GM23248 (cell line): Measurements from ENCODE around the gene KCTD20. TPM values are rescaled to one million over a fixed set of nuclear protein-coding genes. Genes with fewer than 3 reads are reported as not detected.

ENCODE experiments used
- DNase-seq: peaks from one replicate; pipeline ENCODE4 v3.0.0-alpha.2; 2015
- H2AFZ ChIP-seq: fragments of 200-600 bp; sonication (generic); 2 replicates; pipeline ENCODE4 v1.6.1; 2016; ENCODE audit warnings: antibody characterized with exemption
- H3F3A ChIP-seq: fragments of 200-600 bp; sonication (generic); 2 replicates; pipeline ENCODE4 v1.6.1; 2016; ENCODE audit warnings: mild to moderate bottlenecking, antibody characterized with exemption, mixed run types; ENCODE audit not compliant: insufficient read depth
- H3K27ac ChIP-seq: fragments of 200-600 bp; sonication (generic); 2 replicates; pipeline ENCODE4 v1.5.1; 2016; ENCODE audit warnings: mild to moderate bottlenecking
- H3K27me3 ChIP-seq: fragments of 200-600 bp; sonication (generic); replicated peaks from 2 replicates; pipeline ENCODE4 v1.6.1; 2016; ENCODE audit warnings: mild to moderate bottlenecking; ENCODE audit not compliant: insufficient read depth
- H3K36me3 ChIP-seq: fragments of 200-600 bp; sonication (generic); 2 replicates; pipeline ENCODE4 v1.6.1; 2016; ENCODE audit warnings: low read depth, mild to moderate bottlenecking
- H3K4me1 ChIP-seq: fragments of 200-600 bp; sonication (generic); 2 replicates; pipeline ENCODE4 v1.6.1; 2016; ENCODE audit warnings: mild to moderate bottlenecking; ENCODE audit not compliant: insufficient read depth
- H3K4me2 ChIP-seq: fragments of 200-600 bp; sonication (generic); one replicate; pipeline ENCODE4 v1.6.1; 2016; ENCODE audit warnings: mild to moderate bottlenecking; ENCODE audit not compliant: unreplicated experiment
- H3K4me3 ChIP-seq: fragments of 200-600 bp; sonication (generic); 2 replicates; pipeline ENCODE4 v1.5.1; 2016; ENCODE audit warnings: mild to moderate bottlenecking
- H3K79me2 ChIP-seq: fragments of 200-600 bp; sonication (generic); 2 replicates; pipeline ENCODE4 v1.6.1; 2016; ENCODE audit warnings: mild to moderate bottlenecking; ENCODE audit not compliant: insufficient read depth
- H3K9ac ChIP-seq: fragments of 200-600 bp; sonication (generic); 2 replicates; pipeline ENCODE4 v1.6.1; 2016; ENCODE audit warnings: mild to moderate bottlenecking
- H3K9me2 ChIP-seq: fragments of 200-600 bp; sonication (generic); 2 replicates; pipeline ENCODE4 v1.6.1; 2016; ENCODE audit warnings: mixed run types, mild to moderate bottlenecking, moderate library complexity; ENCODE audit not compliant: insufficient read depth
- H3K9me3 ChIP-seq: fragments of 200-600 bp; sonication (generic); one replicate; pipeline ENCODE4 v1.6.1; 2017; ENCODE audit warnings: low read depth
- H4K20me1 ChIP-seq: fragments of 200-600 bp; sonication (generic); 2 replicates; pipeline ENCODE4 v1.6.0; 2016; ENCODE audit not compliant: insufficient read depth
- EZH2 ChIP-seq: fragments of 200-600 bp; sonication (generic); IDR thresholded peaks from 2 replicates; pipeline ENCODE4 v1.6.1; 2018; ENCODE audit warnings: antibody characterized with exemption, mild to moderate bottlenecking; ENCODE audit not compliant: insufficient read depth, poor library complexity, severe bottlenecking
- EZH2phosphoT487 ChIP-seq: fragments of 200-600 bp; sonication (generic); IDR thresholded peaks from 2 replicates; pipeline ENCODE4 v1.6.1; 2018; ENCODE audit warnings: antibody characterized with exemption, moderate library complexity, mild to moderate bottlenecking, low read depth; ENCODE audit not compliant: insufficient read depth
- WGBS, 2 experiments: methylation state at CpG; one replicate each; pipeline ENCODE4 v1.1.6; 2015 to 2017; ENCODE audit warnings: low lambda C conversion rate in 2 of 2, low coverage in 1 of 2; ENCODE audit errors: missing lambda C conversion rate in 2 of 2; 5-methylcytosine and 5-hydroxymethylcytosine counted together
- in situ Hi-C: fragments of 300-500 bp; cut with MboI; formaldehyde crosslinking; loops from 2 replicates; pipeline ENCODE4 v1.15.0; 2020
- polyA plus RNA-seq: library from polyadenylated mRNA; unstranded; fragments of >200 nt; fragmentation: Nextera tagmentation; extraction: Ambion mirVana; gene quantifications from 2 replicates; pipeline ENCODE4 v1.2.1, GENCODE V29; 2016
- total RNA-seq: library from RNA; depleted of rRNA; stranded (reverse); fragments of >200 nt; shearing (Covaris generic); gene quantifications from 2 replicates; pipeline ENCODE4 v1.2.3, GENCODE V29; 2014

KCTD20 gene
- total and polyA plus RNA-seq, 2 experiments from 2014 or later, result 52.7 to 120 TPM

GRCh38 chr6:36517408-36517807 lies 74.6 kb downstream of the KCTD20 start:
- no peaks in the 10 kb centered on the region for H3K4me1 ChIP-seq
- H3K9me2 ChIP-seq, result no peaks in the 10 kb centered on the region
- in situ Hi-C loops, result no loop called here
- no peaks in the 10 kb centered on the region for H3K9me3 ChIP-seq
- WGBS, 2 experiments, result 55 to 69% methylated on average over 2 of the region's 2 CpGs
- H3K27me3 ChIP-seq, result no peaks in the 10 kb centered on the region
- TF ChIP-seq EZH2phosphoT487, result no peak
- TF ChIP-seq EZH2, result no peak
- no peak for DNase-seq
- H3F3A ChIP-seq, result no peaks in the 10 kb centered on the region
- H3K79me2 ChIP-seq, result peaks cover 4% of the 10 kb centered on the region; the same call in 1 of the 2 replicates
- peaks cover 73% of the 10 kb centered on the region for H3K36me3 ChIP-seq
- no peak overlapping the region for H3K9ac ChIP-seq
- no peak overlapping the region for H2AFZ ChIP-seq
- H3K4me2 ChIP-seq, result no peak overlapping the region
- no peak overlapping the region for H3K4me3 ChIP-seq
- H3K27ac ChIP-seq, result no peak overlapping the region
- no peaks in the 10 kb centered on the region for H4K20me1 ChIP-seq

- H3K4me3 ChIP-seq, result no peak overlapping the region
- no peaks in the 10 kb centered on the region for H3K9me3 ChIP-seq
- no peak overlapping the region for H2AFZ ChIP-seq
- no peaks in the 10 kb centered on the region for H3K9me2 ChIP-seq
- H3K27me3 ChIP-seq, result no peaks in the 10 kb centered on the region
- peaks cover 79% of the 10 kb centered on the region for H3K36me3 ChIP-seq
- peaks cover under 1% of the 10 kb centered on the region; the same call in 1 of the 2 replicates for H3F3A ChIP-seq
- H3K9ac ChIP-seq, result no peak overlapping the region
- in situ Hi-C loops, result no loop called here
- H3K79me2 ChIP-seq, result peaks cover 5% of the 10 kb centered on the region
- TF ChIP-seq EZH2phosphoT487 (no peak), EZH2 (no peak)
- H4K20me1 ChIP-seq, result no peaks in the 10 kb centered on the region
- no peak overlapping the region for H3K4me2 ChIP-seq
- no peaks in the 10 kb centered on the region for H3K4me1 ChIP-seq
- H3K27ac ChIP-seq, result no peak overlapping the region
- DNase-seq, result no peak
Observed at GRCh38 chr6:36519352-36519751, 76.6 kb downstream of the KCTD20 start.

- no peaks in the 10 kb centered on the region for H3K9me3 ChIP-seq
- DNase-seq, result no peak
Observed at GRCh38 chr6:36523451-36523850, 80.7 kb downstream of the KCTD20 start.

GRCh38 chr6:36523936-36524499 lies 81.2 kb downstream of the KCTD20 start:
- Histone ChIP-seq H3K27ac (no peak overlapping the region), H3K4me3 (no peak overlapping the region), H3K9me2 (no peaks in the 10 kb centered on the region), H3K27me3 (no peaks in the 10 kb centered on the region), H3K36me3 (peaks cover 61% of the 10 kb centered on the region), H3K9me3 (no peaks in the 10 kb centered on the region), H3K4me1 (no peaks in the 10 kb centered on the region; the same call in 1 of the 2 replicates), H2AFZ (no peak overlapping the region), H3F3A (peaks cover 15% of the 10 kb centered on the region; the same call in 1 of the 2 replicates), H3K79me2 (peaks cover 49% of the 10 kb centered on the region), H3K9ac (no peak overlapping the region), H3K4me2 (no peak overlapping the region), H4K20me1 (no peaks in the 10 kb centered on the region)
- in situ Hi-C loops, result no loop called here
- DNase-seq, result no peak
- WGBS, 2 experiments, result 76 to 90% methylated on average over 6 of the region's 6 CpGs
- no peak for TF ChIP-seq EZH2phosphoT487
- TF ChIP-seq EZH2, result no peak

More at GRCh38 chr6:36523451-36523850, 80.7 kb downstream of the KCTD20 start:
- in situ Hi-C loops, result no loop called here
- Histone ChIP-seq H3K27me3 (no peaks in the 10 kb centered on the region), H3K36me3 (peaks cover 63% of the 10 kb centered on the region), H2AFZ (no peak overlapping the region), H3K4me1 (no peaks in the 10 kb centered on the region; the same call in 1 of the 2 replicates), H3K9me2 (no peaks in the 10 kb centered on the region), H3K9ac (no peak overlapping the region), H3F3A (peaks cover 11% of the 10 kb centered on the region; the same call in 1 of the 2 replicates), H3K4me2 (no peak overlapping the region), H3K79me2 (peaks cover 43% of the 10 kb centered on the region), H3K27ac (no peak overlapping the region), H4K20me1 (no peaks in the 10 kb centered on the region), H3K4me3 (no peak overlapping the region)
- WGBS, 2 experiments, result 99 to 100% methylated on average over 8 of the region's 8 CpGs
- TF ChIP-seq EZH2 (no peak), EZH2phosphoT487 (no peak)

- Histone ChIP-seq H3F3A (peaks cover 19% of the 10 kb centered on the region; the same call in 1 of the 2 replicates), H3K27ac (no peak overlapping the region), H3K4me1 (no peaks in the 10 kb centered on the region; the same call in 1 of the 2 replicates), H4K20me1 (no peaks in the 10 kb centered on the region), H3K36me3 (peaks cover 52% of the 10 kb centered on the region), H2AFZ (no peak overlapping the region), H3K9me2 (no peaks in the 10 kb centered on the region), H3K4me2 (no peak overlapping the region), H3K4me3 (no peak overlapping the region), H3K9ac (no peak overlapping the region), H3K9me3 (no peaks in the 10 kb centered on the region), H3K79me2 (peaks cover 57% of the 10 kb centered on the region), H3K27me3 (no peaks in the 10 kb centered on the region)
- in situ Hi-C loops, result no loop called here
- TF ChIP-seq EZH2, result no peak
- no peak for DNase-seq
- WGBS, 2 experiments, result 95 to 99% methylated on average over 5 of the region's 5 CpGs
Observed at GRCh38 chr6:36524871-36525270, 82.1 kb downstream of the KCTD20 start.
